ENCODE results near the gene NLRP11. TPM values are rescaled to one million over a fixed set of nuclear protein-coding genes. Genes with fewer than 3 reads are reported as not detected.
"Not testable (repeated sequence)": the region's sequence is repeated elsewhere in the genome, so short reads cannot be mapped to it uniquely, and the experiment has no call there.

NLRP11 gene
- total RNA-seq, 1 donor from 2014 or later = not detected

- no peak overlapping the region for H3K27ac Mint-ChIP-seq
- no peaks in the 10 kb centered on the region for H3K36me3 Mint-ChIP-seq (ENCODE audit: low read depth)
- no peak overlapping the region for H3K4me3 Mint-ChIP-seq
- no peaks in the 10 kb centered on the region for H3K27me3 Mint-ChIP-seq (ENCODE audit: insufficient read depth)
- DNase-seq (ENCODE audit: low spot score) = no peak
- no peaks in the 10 kb centered on the region for H3K4me1 Mint-ChIP-seq (ENCODE audit: low read depth)
- H3K9me3 Mint-ChIP-seq = peaks cover 25% of the 10 kb centered on the region
- intact Hi-C loops (cut with micrococcal nuclease) = no loop called here
Observed at GRCh38 chr19:55830656-55831055, 1.1 kb downstream of the NLRP11 start.

- intact Hi-C loops (cut with micrococcal nuclease) = no loop called here
- Mint-ChIP-seq H3K27ac (no peak overlapping the region), H3K9me3 (peaks cover 30% of the 10 kb centered on the region), H3K4me3 (no peak overlapping the region), H3K36me3 (ENCODE audit: low read depth) (no peaks in the 10 kb centered on the region), H3K4me1 (ENCODE audit: low read depth) (no peaks in the 10 kb centered on the region), H3K27me3 (ENCODE audit: insufficient read depth) (no peaks in the 10 kb centered on the region)
- DNase-seq (ENCODE audit: low spot score) = no peak
Observed at GRCh38 chr19:55820037-55820436, 11.8 kb downstream of the NLRP11 start.

- no peak for DNase-seq (ENCODE audit: low spot score)
- Mint-ChIP-seq H3K9me3 (peaks cover 49% of the 10 kb centered on the region), H3K27me3 (ENCODE audit: insufficient read depth) (no peaks in the 10 kb centered on the region), H3K27ac (no peak overlapping the region), H3K36me3 (ENCODE audit: low read depth) (no peaks in the 10 kb centered on the region), H3K4me3 (no peak overlapping the region), H3K4me1 (ENCODE audit: low read depth) (no peaks in the 10 kb centered on the region)
- intact Hi-C loops (cut with micrococcal nuclease) = no loop called here
Observed at GRCh38 chr19:55813906-55814305, 17.9 kb downstream of the NLRP11 start.

- Mint-ChIP-seq H3K9me3 (peaks cover 47% of the 10 kb centered on the region), H3K27me3 (ENCODE audit: insufficient read depth) (no peaks in the 10 kb centered on the region), H3K27ac (no peak overlapping the region), H3K4me3 (no peak overlapping the region), H3K36me3 (ENCODE audit: low read depth) (no peaks in the 10 kb centered on the region), H3K4me1 (ENCODE audit: low read depth) (no peaks in the 10 kb centered on the region)
- DNase-seq (ENCODE audit: low spot score) = no peak
- intact Hi-C loops (cut with micrococcal nuclease) = no loop called here
Observed at GRCh38 chr19:55812449-55812848, 19.4 kb downstream of the NLRP11 start.

GRCh38 chr19:55811340-55811739, 20.5 kb downstream of the NLRP11 start:
- no peak overlapping the region for H3K27ac Mint-ChIP-seq
- no peak for DNase-seq (ENCODE audit: low spot score)
- H3K4me3 Mint-ChIP-seq = no peak overlapping the region
- intact Hi-C loops (cut with micrococcal nuclease) = no loop called here
- H3K36me3 Mint-ChIP-seq (ENCODE audit: low read depth) = no peaks in the 10 kb centered on the region
- H3K27me3 Mint-ChIP-seq (ENCODE audit: insufficient read depth) = no peaks in the 10 kb centered on the region
- H3K4me1 Mint-ChIP-seq (ENCODE audit: low read depth) = no peaks in the 10 kb centered on the region
- H3K9me3 Mint-ChIP-seq = peaks cover 46% of the 10 kb centered on the region

GRCh38 chr19:55809381-55810058, 22.3 kb downstream of the NLRP11 start:
- H3K36me3 Mint-ChIP-seq (ENCODE audit: low read depth) = no peaks in the 10 kb centered on the region
- DNase-seq (ENCODE audit: low spot score) = no peak
- H3K9me3 Mint-ChIP-seq = peaks cover 52% of the 10 kb centered on the region
- no peaks in the 10 kb centered on the region for H3K4me1 Mint-ChIP-seq (ENCODE audit: low read depth)
- H3K27ac Mint-ChIP-seq = no peak overlapping the region
- no peaks in the 10 kb centered on the region for H3K27me3 Mint-ChIP-seq (ENCODE audit: insufficient read depth)
- H3K4me3 Mint-ChIP-seq = no peak overlapping the region
- intact Hi-C loops (cut with micrococcal nuclease) = no loop called here

GRCh38 chr19:55802281-55802680, 29.5 kb downstream of the NLRP11 start:
- no peak for DNase-seq (ENCODE audit: low spot score)
- intact Hi-C loops (cut with micrococcal nuclease) = no loop called here
- H3K27me3 Mint-ChIP-seq (ENCODE audit: insufficient read depth) = no peaks in the 10 kb centered on the region
- H3K4me3 Mint-ChIP-seq = no peak overlapping the region
- H3K9me3 Mint-ChIP-seq = peaks cover 59% of the 10 kb centered on the region
- H3K27ac Mint-ChIP-seq = no peak overlapping the region
- H3K4me1 Mint-ChIP-seq (ENCODE audit: low read depth) = no peaks in the 10 kb centered on the region
- no peaks in the 10 kb centered on the region for H3K36me3 Mint-ChIP-seq (ENCODE audit: low read depth)

GRCh38 chr19:55801416-55801815, 30.4 kb downstream of the NLRP11 start:
- peaks cover 58% of the 10 kb centered on the region for H3K9me3 Mint-ChIP-seq
- no peak for DNase-seq (ENCODE audit: low spot score)
- H3K4me1 Mint-ChIP-seq (ENCODE audit: low read depth) = no peaks in the 10 kb centered on the region
- intact Hi-C loops (cut with micrococcal nuclease) = no loop called here
- H3K36me3 Mint-ChIP-seq (ENCODE audit: low read depth) = no peaks in the 10 kb centered on the region
- H3K4me3 Mint-ChIP-seq = no peak overlapping the region
- no peaks in the 10 kb centered on the region for H3K27me3 Mint-ChIP-seq (ENCODE audit: insufficient read depth)
- no peak overlapping the region for H3K27ac Mint-ChIP-seq

- intact Hi-C loops (cut with micrococcal nuclease) = no loop called here
- Mint-ChIP-seq H3K4me3 (no peak overlapping the region), H3K36me3 (ENCODE audit: low read depth) (no peaks in the 10 kb centered on the region), H3K4me1 (ENCODE audit: low read depth) (no peaks in the 10 kb centered on the region), H3K9me3 (peaks cover 26% of the 10 kb centered on the region), H3K27me3 (ENCODE audit: insufficient read depth) (no peaks in the 10 kb centered on the region), H3K27ac (no peak overlapping the region)
- DNase-seq (ENCODE audit: low spot score) = no peak
Observed at GRCh38 chr19:55795021-55795420, 36.8 kb downstream of the NLRP11 start.

- Mint-ChIP-seq H3K27ac (no peak overlapping the region), H3K4me3 (no peak overlapping the region), H3K27me3 (ENCODE audit: insufficient read depth) (no peaks in the 10 kb centered on the region), H3K36me3 (ENCODE audit: low read depth) (no peaks in the 10 kb centered on the region), H3K4me1 (ENCODE audit: low read depth) (no peaks in the 10 kb centered on the region), H3K9me3 (peaks cover 4% of the 10 kb centered on the region)
- DNase-seq (ENCODE audit: low spot score) = no peak
- intact Hi-C loops (cut with micrococcal nuclease) = no loop called here
Observed at GRCh38 chr19:55781112-55781511, 50.7 kb downstream of the NLRP11 start.

- no peak for DNase-seq (ENCODE audit: low spot score)
- Mint-ChIP-seq H3K4me3 (no peak overlapping the region), H3K27me3 (ENCODE audit: insufficient read depth) (no peaks in the 10 kb centered on the region), H3K27ac (no peak overlapping the region), H3K36me3 (ENCODE audit: low read depth) (no peaks in the 10 kb centered on the region), H3K9me3 (peaks cover 8% of the 10 kb centered on the region), H3K4me1 (ENCODE audit: low read depth) (no peaks in the 10 kb centered on the region)
- intact Hi-C loops (cut with micrococcal nuclease) = no loop called here
Observed at GRCh38 chr19:55778331-55778730, 53.5 kb downstream of the NLRP11 start.

GRCh38 chr19:55777528-55777927, 54.3 kb downstream of the NLRP11 start:
- H3K36me3 Mint-ChIP-seq (ENCODE audit: low read depth) = no peaks in the 10 kb centered on the region
- no peaks in the 10 kb centered on the region for H3K4me1 Mint-ChIP-seq (ENCODE audit: low read depth)
- H3K9me3 Mint-ChIP-seq = peaks cover 8% of the 10 kb centered on the region
- no peak overlapping the region for H3K4me3 Mint-ChIP-seq
- DNase-seq (ENCODE audit: low spot score) = no peak
- no peak overlapping the region for H3K27ac Mint-ChIP-seq
- H3K27me3 Mint-ChIP-seq (ENCODE audit: insufficient read depth) = no peaks in the 10 kb centered on the region
- intact Hi-C loops (cut with micrococcal nuclease) = no loop called here

GRCh38 chr19:55769632-55770031, 62.2 kb downstream of the NLRP11 start:
- H3K4me1 Mint-ChIP-seq (ENCODE audit: low read depth); H3K27ac Mint-ChIP-seq; H3K36me3 Mint-ChIP-seq (ENCODE audit: low read depth); intact Hi-C loops (cut with micrococcal nuclease); H3K27me3 Mint-ChIP-seq (ENCODE audit: insufficient read depth); DNase-seq (ENCODE audit: low spot score); H3K4me3 Mint-ChIP-seq: not testable (repeated sequence)
- H3K9me3 Mint-ChIP-seq = peaks cover 17% of the 10 kb centered on the region

GRCh38 chr19:55768818-55769217, 63.0 kb downstream of the NLRP11 start, which contains the start of gene RFPL4AL1:
Gene RFPL4AL1 (plus strand): TSS chr19:55769118. CDS start chr19:55771805, 2,687 bp downstream.
- intact Hi-C loops (cut with micrococcal nuclease); H3K27me3 Mint-ChIP-seq (ENCODE audit: insufficient read depth); H3K36me3 Mint-ChIP-seq (ENCODE audit: low read depth); DNase-seq (ENCODE audit: low spot score); H3K27ac Mint-ChIP-seq; H3K4me1 Mint-ChIP-seq (ENCODE audit: low read depth); H3K4me3 Mint-ChIP-seq: not testable (repeated sequence)
- H3K9me3 Mint-ChIP-seq = peaks cover 17% of the 10 kb centered on the region

Data from activated T-helper 1 cell treated with anti-CD3 and anti-CD28 coated beads, Interleukin-12 subunit alpha, Interleukin-12 subunit beta, Interleukin-2, Interleukin-4 antibody, amounts not matched to agents 30 ng/mL and 10 ng/mL and 1 ng/mL, durations not matched to agents 14 hours and 24 hours and 36 hours (primary cell).